Stomach smooth muscle (tissue), 2 donors: ENCODE data around the gene ASNSD1.

ENCODE experiments used
- H3K27ac ChIP-seq: one replicate; pipeline ENCODE4 v1.7.0; 2013; ENCODE audit warnings: mild to moderate bottlenecking, low read length, inconsistent platforms
- H3K27me3 ChIP-seq, 2 donors: one replicate each; pipeline ENCODE4 v1.7.0; 2013; ENCODE audit warnings: low read length in 2 of 2; ENCODE audit not compliant: insufficient read depth in 2 of 2, control insufficient read depth in 1 of 2
- H3K36me3 ChIP-seq, 2 donors: one replicate each; pipeline ENCODE4 v1.7.0; 2013; ENCODE audit warnings: low read length in 2 of 2; ENCODE audit not compliant: control insufficient read depth in 2 of 2, insufficient read depth in 2 of 2
- H3K4me1 ChIP-seq: one replicate; pipeline ENCODE4 v1.7.0; 2013; ENCODE audit warnings: low read length; ENCODE audit not compliant: control insufficient read depth, insufficient read depth
- H3K4me3 ChIP-seq, 2 donors: one replicate each; pipeline ENCODE4 v1.7.0; 2013; ENCODE audit warnings: low read length in 2 of 2
- H3K9ac ChIP-seq, 2 donors: one replicate each; pipeline ENCODE4 v1.7.0; 2013; ENCODE audit warnings: low read length in 2 of 2, mild to moderate bottlenecking in 1 of 2
- H3K9me3 ChIP-seq, 2 donors: one replicate each; pipeline ENCODE4 v1.7.0; 2013; ENCODE audit warnings: low read length in 2 of 2; ENCODE audit not compliant: control insufficient read depth in 2 of 2
- donor health status: healthy.
- donor health status: Pancreatic carcinoma.

Gene ASNSD1

GRCh38 chr2:189628817-189629530 lies 32.3 kb upstream of the ASNSD1 start:
- H3K9ac ChIP-seq, result no peak overlapping the region
- no peaks in the 10 kb centered on the region for H3K4me1 ChIP-seq
- H3K27me3 ChIP-seq, result peaks cover 0 to 2% of the 10 kb centered on the region in 2 donors
- H3K4me3 ChIP-seq, result no peak overlapping the region
- H3K27ac ChIP-seq, result no peak overlapping the region
- H3K9me3 ChIP-seq, result no peaks in the 10 kb centered on the region
- no peaks in the 10 kb centered on the region for H3K36me3 ChIP-seq

GRCh38 chr2:189629531-189630453 lies 31.5 kb upstream of the ASNSD1 start:
- Histone ChIP-seq H3K4me3 (no peak overlapping the region), H3K9me3 (no peaks in the 10 kb centered on the region), H3K27ac (no peak overlapping the region), H3K4me1 (no peaks in the 10 kb centered on the region), H3K27me3 (peaks cover 0 to 2% of the 10 kb centered on the region in 2 donors), H3K36me3 (no peaks in the 10 kb centered on the region), H3K9ac (no peak overlapping the region)

GRCh38 chr2:189631849-189632248 lies 29.4 kb upstream of the ASNSD1 start:
- no peaks in the 10 kb centered on the region for H3K36me3 ChIP-seq
- no peaks in the 10 kb centered on the region for H3K27me3 ChIP-seq
- no peaks in the 10 kb centered on the region for H3K9me3 ChIP-seq
- no peak overlapping the region for H3K9ac ChIP-seq
- no peaks in the 10 kb centered on the region for H3K4me1 ChIP-seq
- H3K27ac ChIP-seq, result no peak overlapping the region
- H3K4me3 ChIP-seq, result no peak overlapping the region

- Histone ChIP-seq H3K9ac (no peak overlapping the region), H3K27ac (no peak overlapping the region), H3K27me3 (no peaks in the 10 kb centered on the region), H3K4me3 (no peak overlapping the region), H3K36me3 (no peaks in the 10 kb centered on the region), H3K4me1 (no peaks in the 10 kb centered on the region), H3K9me3 (no peaks in the 10 kb centered on the region)
These were observed 27.9 kb upstream of the ASNSD1 start for GRCh38 chr2:189633392-189633811.

GRCh38 chr2:189635353-189635752 lies 25.9 kb upstream of the ASNSD1 start:
- H3K4me3 ChIP-seq, result no peak overlapping the region
- no peak overlapping the region for H3K27ac ChIP-seq
- no peak overlapping the region for H3K9ac ChIP-seq
- H3K36me3 ChIP-seq, result no peaks in the 10 kb centered on the region
- H3K4me1 ChIP-seq, result no peaks in the 10 kb centered on the region
- H3K27me3 ChIP-seq, result no peaks in the 10 kb centered on the region
- no peaks in the 10 kb centered on the region for H3K9me3 ChIP-seq

- no peak overlapping the region for H3K4me3 ChIP-seq
- H3K36me3 ChIP-seq, result no peaks in the 10 kb centered on the region
- H3K9ac ChIP-seq, result no peak overlapping the region
- H3K4me1 ChIP-seq, result no peaks in the 10 kb centered on the region
- no peaks in the 10 kb centered on the region for H3K9me3 ChIP-seq
- H3K27ac ChIP-seq, result no peak overlapping the region
- H3K27me3 ChIP-seq, result no peaks in the 10 kb centered on the region
These were observed 22.8 kb upstream of the ASNSD1 start for GRCh38 chr2:189638301-189639006.

- no peaks in the 10 kb centered on the region for H3K4me1 ChIP-seq
- no peak overlapping the region for H3K4me3 ChIP-seq
- no peaks in the 10 kb centered on the region for H3K36me3 ChIP-seq
- H3K9me3 ChIP-seq, result no peaks in the 10 kb centered on the region
- H3K27ac ChIP-seq, result no peak overlapping the region
- no peak overlapping the region for H3K9ac ChIP-seq
- no peaks in the 10 kb centered on the region for H3K27me3 ChIP-seq
These were observed 22.2 kb upstream of the ASNSD1 start for GRCh38 chr2:189639007-189639609.

GRCh38 chr2:189641002-189641401 lies 20.3 kb upstream of the ASNSD1 start:
- H3K4me1 ChIP-seq, result no peaks in the 10 kb centered on the region
- no peak overlapping the region for H3K4me3 ChIP-seq
- no peaks in the 10 kb centered on the region for H3K27me3 ChIP-seq
- no peaks in the 10 kb centered on the region for H3K9me3 ChIP-seq
- no peaks in the 10 kb centered on the region for H3K36me3 ChIP-seq
- no peak overlapping the region for H3K9ac ChIP-seq
- H3K27ac ChIP-seq, result no peak overlapping the region

GRCh38 chr2:189641590-189641989 lies 19.7 kb upstream of the ASNSD1 start:
- Histone ChIP-seq H3K27me3 (no peaks in the 10 kb centered on the region), H3K9me3 (no peaks in the 10 kb centered on the region), H3K27ac (no peak overlapping the region), H3K4me3 (no peak overlapping the region), H3K9ac (no peak overlapping the region), H3K36me3 (no peaks in the 10 kb centered on the region), H3K4me1 (no peaks in the 10 kb centered on the region)

GRCh38 chr2:189646521-189646920 lies 14.7 kb upstream of the ASNSD1 start:
- Histone ChIP-seq H3K4me3 (no peak overlapping the region), H3K27me3 (no peaks in the 10 kb centered on the region), H3K4me1 (no peaks in the 10 kb centered on the region), H3K36me3 (no peaks in the 10 kb centered on the region), H3K27ac (no peak overlapping the region), H3K9me3 (no peaks in the 10 kb centered on the region), H3K9ac (no peak overlapping the region)
